Inferior parietal cortex (tissue), 1 donor: Measurements from ENCODE around the gene TRAPPC1.
"Not testable (repeated sequence)": the region's sequence is repeated elsewhere in the genome, so short reads cannot be mapped to it uniquely, and the experiment has no call there.

ENCODE experiments used
- DNase-seq: peaks from one replicate; pipeline ENCODE4 v3.0.0-alpha.2; 2016; ENCODE audit errors: extremely low spot score

Gene TRAPPC1, protein sequence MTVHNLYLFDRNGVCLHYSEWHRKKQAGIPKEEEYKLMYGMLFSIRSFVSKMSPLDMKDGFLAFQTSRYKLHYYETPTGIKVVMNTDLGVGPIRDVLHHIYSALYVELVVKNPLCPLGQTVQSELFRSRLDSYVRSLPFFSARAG

DNA sequence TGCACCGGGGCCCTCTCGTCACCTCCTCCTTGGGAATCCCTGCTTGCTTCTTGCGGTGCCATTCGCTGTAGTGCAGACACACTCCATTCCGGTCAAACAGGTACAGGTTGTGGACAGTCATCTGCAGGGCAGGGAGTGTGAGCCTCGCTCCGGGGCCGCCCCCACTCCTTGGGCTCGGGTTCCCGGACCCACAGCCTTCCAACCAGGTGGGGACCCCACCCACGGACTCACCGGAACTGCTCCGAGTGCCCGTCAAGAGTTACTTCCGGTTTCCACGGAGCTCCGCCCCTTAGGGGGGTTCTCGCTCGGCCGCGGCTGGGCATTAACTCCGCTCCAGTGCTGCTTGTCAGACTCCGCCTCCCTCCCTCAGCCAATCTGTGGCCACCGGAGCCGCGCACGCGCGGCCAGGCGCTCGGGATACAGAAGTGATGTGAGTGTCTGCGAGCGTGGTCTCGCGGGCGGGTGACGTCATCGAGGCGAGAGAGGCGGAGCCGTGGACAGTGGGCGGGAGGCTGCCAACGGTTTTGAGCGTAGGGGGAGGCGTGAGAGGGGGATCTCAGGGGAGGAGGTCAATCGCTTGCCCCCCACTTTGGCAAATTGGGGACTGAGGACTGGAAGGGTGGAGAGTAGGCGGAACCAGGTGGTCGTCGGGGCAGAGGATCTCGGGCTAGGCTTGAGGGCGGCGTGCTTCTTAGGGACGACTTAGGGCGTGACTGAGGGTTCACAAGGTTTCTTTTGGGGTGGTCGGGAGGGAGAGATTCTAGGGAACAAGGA is at the start of gene TRAPPC1, which contains the start of gene CNTROB:
TSS of gene TRAPPC1 (minus strand) at position 238 of the 774 bp plus-strand sequence. CDS start at position 121, 117 bp downstream.
TSS of gene CNTROB (plus strand) at position 498 of the 774 bp plus-strand sequence. CDS start 874 bp downstream, outside the sequence.
- DNase-seq: peak; percentile 98

DNA sequence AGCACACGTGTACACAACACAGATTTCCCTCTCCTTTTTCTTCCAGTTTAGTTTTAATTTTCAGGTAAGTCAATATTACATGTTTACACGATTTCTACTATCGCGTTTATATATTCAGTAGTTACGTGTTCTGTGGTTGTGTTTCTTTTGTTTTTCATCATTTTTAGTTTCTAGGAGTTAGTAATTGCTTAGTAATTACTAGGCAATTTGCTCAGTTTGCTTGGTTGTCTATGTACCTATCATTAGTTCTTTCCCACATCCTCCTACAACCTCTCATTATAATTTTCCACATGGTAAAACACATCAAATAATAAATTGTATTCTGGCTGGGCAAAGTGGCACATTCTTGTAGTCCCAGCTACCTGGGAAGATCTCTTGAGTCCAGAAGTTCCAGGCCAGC is 46.1 kb upstream of the TRAPPC1 start:
- DNase-seq: no peak

DNA sequence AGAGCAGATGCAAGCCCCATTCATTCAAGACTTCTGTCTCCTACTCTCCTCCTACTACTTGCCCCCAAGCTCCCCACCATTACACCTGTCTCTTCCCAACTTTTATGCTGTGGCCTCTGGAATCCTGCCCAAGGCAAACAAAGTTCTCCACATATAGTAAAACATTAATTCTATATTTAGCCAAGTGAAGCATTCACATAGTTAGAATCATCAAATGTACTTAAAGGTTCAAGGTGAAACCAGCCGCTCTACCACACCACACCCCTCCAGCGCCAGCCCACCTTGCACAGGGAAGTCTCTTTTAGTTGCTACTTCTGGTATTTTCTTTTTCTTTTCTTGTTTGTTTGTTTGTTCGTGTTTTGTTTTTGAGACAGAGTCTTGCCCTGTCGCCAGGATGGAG is 45.3 kb upstream of the TRAPPC1 start:
- no peak for DNase-seq

DNA sequence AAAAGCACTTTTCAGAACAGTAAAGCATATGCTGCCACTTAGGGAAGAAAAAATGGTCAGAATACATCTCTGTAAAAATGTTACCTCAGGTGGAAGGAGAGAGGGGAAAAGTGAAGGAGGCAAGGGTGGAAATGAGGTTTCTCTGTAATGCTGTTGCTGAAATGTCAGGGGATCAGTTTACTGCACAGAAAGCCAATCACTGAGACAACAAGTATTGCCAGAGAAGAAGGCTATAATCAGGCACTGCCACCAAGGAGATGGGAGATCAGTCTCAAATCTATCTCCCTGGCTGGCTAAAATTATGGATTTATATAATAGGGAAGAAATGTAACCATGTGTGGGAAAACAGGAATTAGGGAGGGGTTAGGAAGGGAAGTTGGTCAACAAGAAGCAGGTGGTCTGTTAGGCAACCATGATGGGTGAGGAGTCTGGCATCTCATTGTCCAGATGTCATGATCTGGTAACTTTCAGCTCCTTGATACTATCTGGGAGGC is 42.9 kb upstream of the TRAPPC1 start:
- DNase-seq: no peak

DNA sequence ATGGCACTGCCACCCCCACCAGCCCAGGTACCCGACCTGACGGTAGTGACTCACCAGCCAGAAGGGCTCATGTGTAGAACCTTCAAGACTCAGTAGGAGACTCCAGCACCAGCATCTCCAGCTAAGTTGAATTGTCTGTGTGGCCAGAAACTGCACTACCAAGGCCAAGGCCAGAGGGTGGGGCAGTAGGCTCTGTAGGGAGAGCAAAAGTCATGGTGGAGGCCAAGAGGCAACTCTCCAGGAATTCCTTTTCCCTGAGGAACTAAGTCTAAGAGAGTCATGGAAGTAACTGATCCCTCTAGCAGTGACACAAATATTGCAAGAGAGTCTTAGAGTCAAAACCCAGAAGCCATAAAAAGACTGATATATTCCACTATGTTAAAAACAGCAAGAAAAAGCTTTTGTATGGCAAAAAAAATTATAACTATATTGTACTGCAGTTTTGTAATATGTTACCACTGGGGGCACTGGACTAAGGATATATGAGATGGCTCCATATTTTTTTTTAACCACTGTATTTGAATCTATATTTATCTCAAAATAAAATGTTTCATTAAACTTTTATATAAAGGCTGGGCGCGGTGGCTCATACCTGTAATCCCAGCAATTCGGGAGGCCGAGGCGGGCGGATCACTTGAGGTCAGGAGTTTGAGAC is 40.5 kb upstream of the TRAPPC1 start:
- no peak for DNase-seq

DNA sequence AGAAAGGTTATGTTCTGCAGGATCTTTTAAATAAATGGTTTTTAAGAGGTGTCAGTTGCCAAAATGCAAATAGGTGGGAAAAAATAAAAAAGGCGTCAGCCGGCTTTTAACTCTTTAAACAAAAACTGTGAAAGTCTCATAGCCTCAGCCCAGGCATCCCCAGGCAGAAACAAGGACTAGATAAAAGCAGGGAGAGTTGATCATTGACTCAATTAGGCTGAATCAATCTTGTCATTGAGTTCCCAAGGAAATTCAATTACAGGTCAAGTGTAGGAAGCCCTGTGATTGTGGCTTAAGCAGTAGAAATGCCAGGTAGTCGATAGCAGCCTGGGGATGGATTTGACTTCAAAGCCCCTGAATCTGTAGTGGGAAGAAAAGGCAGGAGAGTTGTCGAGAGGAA is 39.9 kb upstream of the TRAPPC1 start:
- DNase-seq: no peak

DNA sequence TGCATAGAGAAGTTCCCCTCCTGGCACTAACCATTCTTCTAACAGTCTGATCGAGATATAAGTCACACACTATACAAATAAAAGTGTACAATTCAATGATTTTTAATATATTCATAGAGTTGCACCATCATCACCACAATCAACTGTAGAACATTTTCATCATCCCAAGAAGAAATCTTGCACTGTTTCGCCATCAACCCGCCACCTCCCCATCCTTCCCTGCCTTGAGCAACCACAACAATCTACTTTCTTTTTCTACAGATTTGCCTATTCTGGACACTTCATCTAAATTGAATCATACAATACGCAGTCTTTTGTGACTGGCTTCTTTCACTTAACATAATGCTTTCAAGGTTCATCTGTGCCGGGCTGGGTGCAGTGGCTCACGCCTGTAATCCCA is 37.7 kb upstream of the TRAPPC1 start:
- no peak for DNase-seq

DNA sequence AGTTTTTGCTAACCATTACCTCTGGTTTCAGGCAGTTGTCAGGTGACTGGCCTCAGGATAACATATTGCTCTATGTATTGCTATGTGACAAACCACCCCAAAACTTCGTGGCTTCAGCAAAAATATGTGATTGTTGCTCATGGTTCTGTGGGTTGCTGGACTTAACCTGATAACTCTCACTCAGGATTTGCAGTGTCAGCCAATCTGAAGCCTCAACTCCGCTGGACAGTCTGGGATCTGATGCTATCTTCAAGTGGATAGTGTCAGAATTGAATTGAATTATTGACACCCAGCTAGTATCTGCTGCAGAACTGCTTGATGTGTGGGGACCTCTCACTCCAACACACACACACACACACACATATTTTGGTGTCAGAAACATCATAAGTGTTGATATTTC is 36.0 kb upstream of the TRAPPC1 start:
- no peak for DNase-seq

DNA sequence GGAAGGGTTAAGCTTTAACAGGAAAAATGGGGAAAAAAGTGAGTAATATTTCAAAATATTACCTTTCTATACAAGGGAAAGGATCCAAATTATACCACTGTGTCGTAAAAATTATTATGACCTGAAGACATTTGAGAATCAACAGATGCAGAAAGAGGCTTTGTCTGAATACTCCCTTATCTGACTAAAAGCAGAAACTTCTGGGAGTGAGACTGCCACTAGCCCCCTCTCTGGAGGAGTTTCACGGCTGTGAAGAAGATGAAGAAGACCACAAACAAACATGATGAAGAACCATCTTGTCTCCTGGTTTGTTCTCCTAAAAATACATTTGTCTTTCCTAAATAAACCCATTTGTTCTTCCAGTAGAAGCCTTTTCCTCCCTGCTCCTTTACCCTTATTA is 29.7 kb upstream of the TRAPPC1 start:
- no peak for DNase-seq

DNA sequence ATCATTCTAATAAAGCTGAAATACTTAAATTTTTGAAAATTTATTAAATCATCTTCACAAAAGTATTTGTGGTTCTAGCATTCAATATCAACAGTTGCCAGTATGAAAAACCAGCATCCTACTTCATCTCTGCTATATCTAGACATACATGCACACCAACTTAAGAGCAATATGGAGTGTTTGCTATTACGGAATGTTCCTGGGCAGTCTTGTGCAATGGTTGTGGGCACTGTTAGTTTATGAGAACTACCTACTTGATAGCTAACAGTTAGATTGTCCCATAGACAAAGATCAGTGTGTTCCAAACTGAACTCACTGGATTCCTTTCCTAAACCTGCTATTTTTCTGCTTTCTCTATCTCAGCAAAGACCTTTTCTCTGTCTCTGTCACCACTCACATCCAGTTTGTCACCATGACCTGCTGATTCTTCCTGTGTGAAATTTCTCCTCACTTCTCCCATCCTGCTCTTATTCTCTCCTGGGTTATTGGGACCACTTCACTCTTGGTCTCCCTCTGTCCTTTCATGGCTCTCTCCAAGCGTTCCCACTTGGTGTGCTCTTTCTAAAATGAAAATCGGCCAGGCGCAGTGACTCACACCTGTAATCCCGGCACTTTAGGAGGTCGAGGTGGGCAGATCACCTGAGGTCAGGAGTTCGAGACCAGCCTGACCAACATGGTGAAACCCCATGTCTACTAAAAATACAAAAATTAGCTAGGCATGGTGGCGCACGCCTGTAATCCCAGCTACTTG is 27.9 kb upstream of the TRAPPC1 start:
- DNase-seq: no peak

DNA sequence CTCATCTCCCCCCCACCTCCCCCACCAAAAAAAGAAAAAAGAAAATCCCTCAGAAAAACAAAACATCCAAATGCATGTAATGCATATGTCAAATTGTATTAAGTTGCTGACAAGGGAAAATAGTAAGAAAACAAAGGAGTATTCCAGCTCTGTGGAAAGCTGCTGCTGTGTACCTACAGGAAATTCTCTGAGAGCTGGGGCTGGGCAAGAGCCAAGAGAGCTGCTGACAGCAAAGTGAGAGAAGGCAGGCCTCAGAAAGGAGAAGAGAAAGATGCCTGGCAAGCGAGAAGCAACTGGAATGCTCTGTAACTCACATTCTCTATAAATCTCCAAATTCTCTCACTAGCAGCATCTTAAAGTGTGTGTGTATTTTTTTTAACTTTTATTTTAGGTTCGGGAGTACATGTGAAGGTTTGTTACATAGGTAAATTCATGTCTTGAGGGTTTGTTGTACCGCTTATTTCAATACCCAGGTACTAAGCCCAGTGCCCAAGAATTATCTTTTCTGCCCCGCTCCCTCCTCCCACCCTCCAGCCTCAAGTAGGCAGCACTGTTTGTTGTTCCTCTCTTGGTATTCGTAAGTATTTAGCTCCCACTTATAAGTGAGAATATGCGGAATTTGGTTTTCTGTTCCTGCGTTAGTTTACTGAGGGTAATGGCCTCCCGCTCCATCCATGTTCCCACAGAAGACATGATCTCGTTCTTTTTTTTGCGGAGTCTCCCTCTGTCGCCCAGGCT is 24.7 kb upstream of the TRAPPC1 start:
- no peak for DNase-seq

DNA sequence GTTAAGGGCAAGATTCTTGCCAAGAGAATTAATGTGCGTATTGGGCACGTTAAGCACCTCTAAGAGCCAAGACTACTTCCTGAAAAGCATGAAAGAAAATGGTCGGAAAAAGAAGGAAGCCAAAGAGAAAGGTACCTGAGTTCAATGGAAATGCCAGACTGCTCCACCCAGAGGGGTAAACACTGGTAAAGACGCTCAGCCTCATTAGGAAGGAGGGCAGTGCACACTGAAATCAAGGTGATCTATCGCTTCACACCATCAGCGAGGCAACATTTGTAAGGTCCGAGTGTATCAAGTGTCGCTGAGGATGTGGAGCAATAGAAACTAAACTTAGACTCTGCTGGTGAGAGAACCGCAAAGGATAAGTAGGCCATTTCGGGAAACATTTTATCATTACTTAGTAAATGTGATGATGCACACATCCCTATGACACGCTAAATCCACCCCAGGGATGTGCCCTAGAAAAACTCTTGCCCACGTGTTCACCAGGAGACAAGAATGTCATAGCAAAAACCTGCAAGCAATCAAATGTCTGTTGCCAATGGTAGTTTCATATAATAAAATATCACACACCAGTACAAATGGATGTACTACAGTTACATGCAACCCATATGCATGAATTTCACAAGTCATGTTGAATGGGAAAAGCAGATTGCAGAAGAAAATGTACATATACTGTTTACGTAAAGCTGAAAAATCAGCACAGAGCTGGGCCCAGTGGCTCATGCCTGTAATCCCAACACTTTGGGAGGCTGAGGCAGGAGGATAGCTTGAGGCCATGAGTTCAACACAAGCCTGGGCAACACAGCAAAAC is 23.9 kb upstream of the TRAPPC1 start:
- DNase-seq: no peak

DNA sequence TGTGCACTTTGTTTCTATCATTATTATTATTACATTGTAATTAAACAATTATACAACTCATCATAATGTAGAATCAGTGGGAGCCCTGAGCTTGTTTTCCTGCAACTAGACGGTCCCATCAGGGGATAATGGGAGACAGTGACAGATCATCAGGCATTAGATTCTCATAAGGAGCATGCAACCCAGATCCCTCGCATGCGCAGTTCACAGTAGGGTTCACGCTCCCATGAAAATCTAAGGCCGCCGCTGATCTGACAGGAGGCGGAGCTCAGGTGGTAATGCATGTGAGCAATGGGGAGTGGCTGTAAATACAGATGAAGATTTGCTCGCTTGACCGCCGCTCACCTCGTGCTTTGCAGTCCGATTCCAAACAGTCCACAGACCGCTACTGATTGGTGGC is 21.5 kb upstream of the TRAPPC1 start:
- DNase-seq: not testable (repeated sequence)

DNA sequence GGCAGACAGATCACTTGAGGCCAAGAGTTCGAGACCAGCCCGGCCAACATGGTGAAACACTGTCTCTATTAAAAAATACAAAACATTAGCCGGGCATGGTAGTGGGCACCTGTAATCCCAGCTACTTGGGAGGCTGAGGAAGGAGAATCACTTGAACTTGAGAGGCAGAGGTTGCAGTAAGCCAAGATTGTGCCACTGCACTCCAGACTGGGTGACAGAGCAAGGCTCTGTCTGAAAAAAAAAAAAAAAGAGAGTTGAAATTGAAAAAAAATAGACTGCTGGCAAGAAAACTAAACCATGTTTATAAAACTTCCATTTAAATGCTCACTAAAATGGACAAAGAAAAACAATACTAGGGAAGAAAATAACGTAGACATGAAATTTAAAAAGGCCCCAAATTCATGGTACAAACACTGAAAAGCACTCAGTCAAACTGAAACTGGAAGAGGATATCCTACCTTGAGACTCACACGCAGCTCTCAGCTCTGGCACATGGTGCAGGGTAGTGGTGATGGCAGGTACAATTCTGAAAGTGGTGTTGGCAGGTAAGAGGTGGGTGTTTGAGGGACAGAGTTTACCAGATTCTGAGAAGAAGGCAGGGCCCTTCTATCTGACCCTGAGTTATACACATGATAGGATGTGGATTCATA is 19.5 kb upstream of the TRAPPC1 start:
- DNase-seq: no peak

DNA sequence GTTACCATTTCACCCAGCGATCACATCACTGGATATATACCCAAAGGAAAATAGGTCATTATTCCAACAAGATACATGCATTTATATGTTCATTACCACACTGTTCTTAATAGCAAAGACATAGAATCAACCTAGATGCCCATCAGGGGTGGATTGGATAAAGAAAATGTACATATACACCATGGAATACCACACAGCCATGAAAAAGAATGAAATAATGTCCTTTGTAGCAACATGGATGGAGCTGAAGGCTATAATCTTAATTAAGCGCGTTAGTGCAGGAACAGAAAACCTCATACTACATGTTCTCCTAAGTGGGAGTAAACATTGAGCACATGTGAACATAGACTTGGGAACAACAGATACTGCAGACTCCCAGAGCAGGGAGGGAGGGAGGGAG is 18.8 kb upstream of the TRAPPC1 start:
- DNase-seq: no peak

DNA sequence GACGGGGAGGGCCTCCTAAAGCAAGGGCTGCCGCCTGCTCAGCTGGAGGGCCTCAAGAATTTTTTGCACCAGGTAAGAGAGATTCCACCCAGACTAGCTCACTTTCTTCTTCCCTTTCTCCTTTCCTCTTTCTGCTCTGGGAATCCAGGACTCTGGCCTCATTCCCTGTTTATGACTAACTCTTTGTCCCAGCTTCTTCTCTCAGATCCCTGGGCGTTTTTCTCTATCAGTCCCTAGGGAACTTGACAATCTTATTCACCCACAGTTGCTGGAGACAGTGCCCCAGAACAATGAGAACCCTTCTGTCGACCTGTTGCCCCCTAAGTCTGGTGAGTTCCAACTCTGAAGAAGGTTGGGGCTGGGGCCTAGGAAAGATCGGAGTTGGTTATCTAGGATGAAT is 15.9 kb upstream of the TRAPPC1 start:
- DNase-seq: no peak

DNA sequence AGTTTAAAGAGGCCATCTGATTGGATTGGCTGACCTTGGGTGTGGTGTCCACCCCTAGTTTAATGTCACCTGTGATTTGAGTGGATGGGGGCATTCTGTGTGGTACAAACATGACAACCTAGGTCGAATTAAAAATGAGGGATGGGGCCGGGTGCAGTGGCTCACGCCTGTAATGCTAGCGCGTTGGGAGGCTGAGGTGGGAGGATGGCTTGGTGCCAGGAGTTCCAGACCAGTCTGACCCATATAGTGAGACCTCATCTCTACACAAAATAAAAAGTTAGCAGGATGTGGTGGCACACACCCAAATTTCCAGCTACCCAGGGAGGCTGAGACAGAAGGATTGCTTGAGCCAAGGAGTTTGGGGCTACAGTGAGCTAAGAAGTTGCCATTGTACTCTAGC is 14.7 kb upstream of the TRAPPC1 start:
- no peak for DNase-seq

DNA sequence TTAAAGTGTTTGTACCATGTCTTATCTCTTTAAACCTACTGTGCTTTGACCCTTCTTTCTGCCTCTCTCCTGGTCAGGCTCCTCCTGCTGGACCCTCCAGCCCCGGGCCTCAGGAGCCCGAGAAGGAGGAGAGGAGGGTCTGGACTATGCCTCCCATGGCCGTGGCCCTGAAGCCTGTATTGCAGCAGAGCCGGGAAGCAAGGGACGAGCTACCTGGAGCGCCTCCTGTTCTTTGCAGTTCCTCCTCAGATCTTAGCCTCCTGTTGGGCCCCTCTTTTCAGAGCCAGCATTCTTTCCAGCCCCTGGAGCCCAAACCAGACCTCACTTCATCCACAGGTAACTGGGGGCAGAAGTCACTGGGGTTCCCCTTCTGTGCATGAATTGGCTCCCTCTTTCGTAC is 13.9 kb upstream of the TRAPPC1 start:
- DNase-seq: no peak

DNA sequence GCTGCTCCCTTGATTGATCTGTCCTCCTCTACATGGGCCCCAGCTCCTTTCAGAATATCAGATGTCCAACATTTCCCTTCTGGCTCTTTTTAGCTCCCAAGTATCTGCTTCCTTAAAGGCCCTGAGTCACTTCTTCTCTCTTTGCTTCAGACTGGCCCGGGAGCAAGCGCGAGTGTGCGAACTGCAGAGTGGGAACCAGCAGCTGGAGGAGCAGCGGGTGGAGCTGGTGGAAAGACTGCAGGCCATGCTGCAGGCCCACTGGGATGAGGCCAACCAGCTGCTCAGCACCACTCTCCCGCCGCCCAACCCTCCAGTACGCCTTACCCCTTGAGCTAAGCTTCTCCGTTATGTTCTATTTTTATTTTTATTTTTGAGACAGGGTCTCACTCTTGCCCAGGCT is 12.6 kb upstream of the TRAPPC1 start:
- DNase-seq: no peak

DNA sequence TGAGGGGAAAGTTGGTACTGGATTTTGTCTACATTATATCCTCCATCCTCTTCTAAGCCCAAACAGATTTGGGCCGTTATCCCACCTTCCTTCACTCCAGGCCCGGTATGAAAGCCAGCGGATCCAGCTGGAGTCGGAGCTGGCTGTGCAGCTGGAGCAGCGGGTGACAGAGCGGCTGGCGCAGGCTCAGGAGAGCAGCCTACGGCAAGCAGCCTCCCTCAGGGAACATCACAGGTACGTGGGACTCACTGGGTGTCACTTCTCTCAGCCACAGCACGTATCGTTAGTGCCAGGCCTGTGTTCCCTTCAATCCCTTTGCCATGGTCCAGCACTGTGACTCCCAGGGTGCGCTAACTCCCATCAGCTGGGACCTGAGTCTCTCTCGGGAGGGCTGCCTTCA is 11.5 kb upstream of the TRAPPC1 start:
- no peak for DNase-seq
